H1 (cell line): ENCODE measurements around the gene CPXM2. TPM values are rescaled to one million over a fixed set of nuclear protein-coding genes. Genes with fewer than 3 reads are reported as not detected.
"Not testable (repeated sequence)": the region's sequence is repeated elsewhere in the genome, so short reads cannot be mapped to it uniquely, and the experiment has no call there.

Source experiments
- CTCF ChIA-PET: fragments of 300-600 bp; sonication (Branson Sonifier 250); formaldehyde crosslinking; loops from one replicate; lab custom pipeline; 2021; ENCODE audit not compliant: partially characterized antibody; lab: Charles Lee
- POLR2A ChIA-PET: fragments of 300-600 bp; sonication (Branson Sonifier 250); formaldehyde crosslinking; loops from one replicate; lab custom pipeline; 2021; ENCODE audit warnings: inconsistent platforms; ENCODE audit not compliant: partially characterized antibody; lab: Charles Lee
- DNase-seq, 2 experiments: peaks; one replicate each; pipeline versions ENCODE4 v3.0.0 to v3.0.0-alpha.2; 2010 to 2022; ENCODE audit warnings: low spot score in 2 of 2, low read depth in 1 of 2, mixed read lengths in 1 of 2
- FAIRE-seq: peaks from 2 replicates; lab custom pipeline; 2011; peaks lifted over from hg19 to GRCh38; lab: Jason Lieb, UNC
- H2AFZ ChIP-seq: 2 replicates; pipeline ENCODE4 v1.8.1; 2012; ENCODE audit warnings: low read length, inconsistent platforms
- H2AK5ac ChIP-seq: 2 replicates; pipeline ENCODE4 v1.6.1; 2013; ENCODE audit warnings: low read depth, low read length
- H2BK120ac ChIP-seq: replicated peaks from 2 replicates; pipeline ENCODE3; 2013; ENCODE audit warnings: low read depth, low read length, inconsistent platforms
- H2BK12ac ChIP-seq: 2 replicates; pipeline ENCODE4 v1.6.1; 2013; ENCODE audit warnings: low read depth, low read length
- H2BK15ac ChIP-seq: 2 replicates; pipeline ENCODE4 v1.6.1; 2013; ENCODE audit warnings: low read length
- H2BK20ac ChIP-seq: 2 replicates; pipeline ENCODE4 v1.6.1; 2013; ENCODE audit warnings: low read length
- H2BK5ac ChIP-seq: 2 replicates; pipeline ENCODE4 v1.6.1; 2013; ENCODE audit warnings: low read depth, low read length
- H3K14ac ChIP-seq: 2 replicates; pipeline ENCODE4 v1.6.1; 2013; ENCODE audit warnings: inconsistent platforms; ENCODE audit not compliant: insufficient read length
- H3K18ac ChIP-seq: 2 replicates; pipeline ENCODE4 v1.6.1; 2013; ENCODE audit warnings: low read length; ENCODE audit errors: extremely low read depth
- H3K23ac ChIP-seq: 2 replicates; pipeline ENCODE4 v1.6.1; 2013; ENCODE audit warnings: inconsistent platforms; ENCODE audit not compliant: insufficient read length
- H3K23me2 ChIP-seq: 2 replicates; pipeline ENCODE4 v1.6.1; 2013; ENCODE audit warnings: low read depth, low read length
- H3K27ac ChIP-seq: 2 replicates; pipeline ENCODE4 v1.6.1; 2011; ENCODE audit warnings: low read depth, low read length, inconsistent platforms
- H3K27me3 ChIP-seq, 4 experiments: replicated peaks in 1 of 4; 1 replicate in 1 of 4; 2 replicates in 3 of 4; pipeline versions ENCODE4 v1.6.1 to v1.8.1; 2011 to 2013; ENCODE audit warnings: low read length in 3 of 4, mild to moderate bottlenecking in 3 of 4, inconsistent platforms in 2 of 4, mixed read lengths in 2 of 4, moderate library complexity in 1 of 4; ENCODE audit not compliant: control insufficient read depth in 3 of 4, insufficient read depth in 3 of 4; ENCODE audit errors: extremely low read depth in 1 of 4
- H3K36me3 ChIP-seq, 4 experiments: 2 replicates each; pipeline versions ENCODE4 v1.6.1 to v1.8.1; 2011 to 2013; ENCODE audit warnings: mild to moderate bottlenecking in 4 of 4, low read length in 3 of 4, moderate library complexity in 2 of 4, control low read depth in 1 of 4, inconsistent platforms in 1 of 4; ENCODE audit not compliant: insufficient read depth in 4 of 4, control insufficient read depth in 2 of 4
- H3K4ac ChIP-seq: replicated peaks from 2 replicates; pipeline ENCODE3; 2013; ENCODE audit warnings: low read length, low read depth, mixed read lengths, inconsistent platforms; ENCODE audit not compliant: insufficient read length
- H3K4me1 ChIP-seq, 4 experiments: replicated peaks in 1 of 4; 1 replicate in 1 of 4; 2 replicates in 3 of 4; pipeline versions ENCODE4 v1.6.1 to v1.8.1; 2011 to 2013; ENCODE audit warnings: low read length in 3 of 4, inconsistent platforms in 2 of 4, mixed read lengths in 1 of 4; ENCODE audit not compliant: insufficient read depth in 4 of 4, control insufficient read depth in 3 of 4
- H3K4me2 ChIP-seq, 2 experiments: 2 replicates each; pipeline versions ENCODE4 v1.6.1 to v1.8.1; 2011 to 2013; ENCODE audit warnings: low read depth in 2 of 2, low read length in 2 of 2, control low read depth in 1 of 2, inconsistent platforms in 1 of 2, mild to moderate bottlenecking in 1 of 2; ENCODE audit not compliant: insufficient read depth in 1 of 2
- H3K4me3 ChIP-seq, 4 experiments: fragments of 200-600, 300-600 bp in 1 of 4; sonication (generic), shearing (Covaris generic), sonication (Bioruptor Twin) in 1 of 4; 2 replicates each; pipeline versions ENCODE4 v1.5.1 to v1.8.1; 2011 to 2016; ENCODE audit warnings: low read length in 4 of 4, low read depth in 3 of 4, control low read depth in 2 of 4, inconsistent platforms in 2 of 4, mild to moderate bottlenecking in 2 of 4, mixed read lengths in 1 of 4, moderate library complexity in 1 of 4; ENCODE audit not compliant: insufficient read depth in 2 of 4; ENCODE audit errors: extremely low read depth in 1 of 4
- H3K56ac ChIP-seq: replicated peaks from 2 replicates; pipeline ENCODE3; 2013; ENCODE audit warnings: low read depth, mild to moderate bottlenecking, mixed read lengths, low read length, inconsistent platforms; ENCODE audit not compliant: insufficient read length
- H3K79me1 ChIP-seq: 2 replicates; pipeline ENCODE4 v1.6.1; 2013; ENCODE audit warnings: low read depth, low read length, control low read depth
- H3K79me2 ChIP-seq, 2 experiments: 2 replicates each; pipeline versions ENCODE4 v1.6.1 to v1.8.1; 2012 to 2013; ENCODE audit warnings: low read length in 2 of 2, mild to moderate bottlenecking in 2 of 2, inconsistent platforms in 1 of 2; ENCODE audit not compliant: insufficient read depth in 2 of 2, control insufficient read depth in 1 of 2
- H3K9ac ChIP-seq, 4 experiments: replicated peaks in 1 of 4; 1 replicate in 1 of 4; 2 replicates in 3 of 4; pipeline versions ENCODE4 v1.6.1 to v1.8.1; 2011 to 2013; ENCODE audit warnings: low read depth in 3 of 4, low read length in 3 of 4, control low read depth in 2 of 4, mild to moderate bottlenecking in 2 of 4, moderate library complexity in 2 of 4, inconsistent platforms in 1 of 4; ENCODE audit errors: extremely low read depth in 1 of 4
- H3K9me3 ChIP-seq, 2 experiments: 2 replicates each; pipeline versions ENCODE4 v1.6.1 to v1.8.1; 2012 to 2013; ENCODE audit warnings: mild to moderate bottlenecking in 2 of 2, moderate library complexity in 2 of 2, control low read depth in 1 of 2, inconsistent platforms in 1 of 2, low read depth in 1 of 2, low read length in 1 of 2, mixed read lengths in 1 of 2; ENCODE audit not compliant: insufficient read depth in 2 of 2
- H4K20me1 ChIP-seq, 2 experiments: replicated peaks in 1 of 2; 2 replicates each; pipeline versions ENCODE3 to v1.8.1; 2011 to 2013; ENCODE audit warnings: inconsistent platforms in 2 of 2, low read length in 2 of 2, mild to moderate bottlenecking in 1 of 2; ENCODE audit not compliant: insufficient read depth in 2 of 2, control insufficient read depth in 1 of 2
- H4K5ac ChIP-seq: 2 replicates; pipeline ENCODE4 v1.6.1; 2013; ENCODE audit warnings: low read length, low read depth, mixed read lengths, inconsistent platforms; ENCODE audit not compliant: insufficient read length
- H4K8ac ChIP-seq: 2 replicates; pipeline ENCODE4 v1.8.0; 2013; ENCODE audit warnings: mild to moderate bottlenecking, moderate library complexity, low read length, inconsistent platforms; ENCODE audit not compliant: insufficient read depth; ENCODE audit errors: extremely low read depth
- H4K91ac ChIP-seq: replicated peaks from 2 replicates; pipeline ENCODE3; 2013; ENCODE audit warnings: low read length, mixed read lengths, inconsistent platforms; ENCODE audit not compliant: insufficient read length
- KDM1A ChIP-seq: fragments of 200-600, 300-600 bp; sonication (generic); IDR thresholded peaks from 2 replicates; pipeline ENCODE4 v1.7.1; 2016; ENCODE audit warnings: mild to moderate bottlenecking, low read length, borderline replicate concordance
- WGBS, 2 experiments: shearing (Covaris generic) in 1 of 2; methylation state at CpG; one replicate each; pipeline versions ENCODE4 v1.1.6 to v1.1.7; 2013 to 2015; ENCODE audit warnings: low lambda C conversion rate in 2 of 2, mixed read lengths in 2 of 2, inconsistent platforms in 1 of 2, low coverage in 1 of 2, missing lambda C conversion rate in 1 of 2; ENCODE audit not compliant: insufficient replicate concordance in 2 of 2, insufficient coverage in 1 of 2, insufficient read length in 1 of 2; ENCODE audit errors: extremely low coverage in 1 of 2, missing lambda C conversion rate in 1 of 2; 5-methylcytosine and 5-hydroxymethylcytosine counted together
- polyA plus RNA-seq, 7 experiments: library from polyadenylated mRNA; depleted of rRNA in 3 of 7; stranded (reverse) in 5 of 7; unstranded in 2 of 7; fragments of >200 nt in 5 of 7; fragments of 200-250 nt in 2 of 7; gene quantifications; 1 replicate in 5 of 7; 2 replicates in 1 of 7; 4 replicates in 1 of 7; pipeline versions ENCODE4 v1.2.1 to v1.2.3, GENCODE V29; 2011 to 2013; ENCODE audit warnings: missing spikeins in 2 of 7, mixed read lengths in 2 of 7
- total RNA-seq: library from RNA; stranded (reverse); fragmentation: NEBNext Ultra II Directional; extraction: Animal tissue kit (Norgen Biotek cat#: 25700); gene quantifications from 2 replicates; pipeline ENCODE4 v1.2.1, GENCODE V29; 2021

The CPXM2 gene
- total and polyA plus RNA-seq, 2 of the 8 experiments (the other 6 are each of a cell fraction or from before 2014, with no cell fraction given) = 2.4 to 2.9 TPM

- H4K20me1 ChIP-seq, H3K23ac ChIP-seq, H3K4me2 ChIP-seq, H3K79me2 ChIP-seq, H4K91ac ChIP-seq, H2BK15ac ChIP-seq, H3K36me3 ChIP-seq, H3K27me3 ChIP-seq, POLR2A ChIA-PET, DNase-seq, H2BK12ac ChIP-seq, H3K9me3 ChIP-seq, H3K14ac ChIP-seq, H3K18ac ChIP-seq, CTCF ChIA-PET: not testable (repeated sequence)
- WGBS, 2 experiments = 54% methylated on average over 4 of the region's 4 CpGs; no CpG with 5 or more reads in 1 of the 2 experiments
- TF ChIP-seq KDM1A = 0 out of 2 replicates have a peak, but pooled peaks have one; percentile 29
- TF ChIP-seq, all 59 proteins: peak for 1; not testable (repeated sequence) for 58
- not testable (repeated sequence) for H3K79me1 ChIP-seq, H2BK120ac ChIP-seq, H3K4ac ChIP-seq, H2BK20ac ChIP-seq, H4K5ac ChIP-seq, H4K8ac ChIP-seq, H3K23me2 ChIP-seq, FAIRE-seq, H2BK5ac ChIP-seq, H2AFZ ChIP-seq, H3K27ac ChIP-seq, H3K4me3 ChIP-seq, H3K56ac ChIP-seq, H3K4me1 ChIP-seq, H2AK5ac ChIP-seq, H3K9ac ChIP-seq
Observed at GRCh38 chr10:123736917-123737316, 154.7 kb downstream of the CPXM2 start.
